ENCODE results near the gene AXDND1.

DNA sequence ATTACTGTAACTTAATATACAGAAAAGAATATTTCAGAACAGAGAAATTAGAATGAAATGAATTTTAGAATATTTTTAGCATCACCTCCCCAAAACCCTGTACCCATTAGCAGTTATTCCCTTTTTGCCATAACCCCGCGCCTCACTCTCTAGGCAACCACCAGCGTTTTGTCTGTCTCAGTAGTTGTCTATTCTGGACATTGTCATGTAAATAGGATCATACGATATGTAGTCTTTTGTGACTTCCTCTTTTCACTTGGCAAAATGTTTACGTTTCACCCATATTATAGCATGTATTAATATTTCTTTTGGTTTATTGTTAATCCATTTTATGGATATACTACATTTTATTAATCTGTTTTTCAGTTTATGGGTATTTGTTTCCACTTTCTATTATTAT is 47.3 kb upstream of the AXDND1 start:
- TF ChIP-seq, protein P1, sequence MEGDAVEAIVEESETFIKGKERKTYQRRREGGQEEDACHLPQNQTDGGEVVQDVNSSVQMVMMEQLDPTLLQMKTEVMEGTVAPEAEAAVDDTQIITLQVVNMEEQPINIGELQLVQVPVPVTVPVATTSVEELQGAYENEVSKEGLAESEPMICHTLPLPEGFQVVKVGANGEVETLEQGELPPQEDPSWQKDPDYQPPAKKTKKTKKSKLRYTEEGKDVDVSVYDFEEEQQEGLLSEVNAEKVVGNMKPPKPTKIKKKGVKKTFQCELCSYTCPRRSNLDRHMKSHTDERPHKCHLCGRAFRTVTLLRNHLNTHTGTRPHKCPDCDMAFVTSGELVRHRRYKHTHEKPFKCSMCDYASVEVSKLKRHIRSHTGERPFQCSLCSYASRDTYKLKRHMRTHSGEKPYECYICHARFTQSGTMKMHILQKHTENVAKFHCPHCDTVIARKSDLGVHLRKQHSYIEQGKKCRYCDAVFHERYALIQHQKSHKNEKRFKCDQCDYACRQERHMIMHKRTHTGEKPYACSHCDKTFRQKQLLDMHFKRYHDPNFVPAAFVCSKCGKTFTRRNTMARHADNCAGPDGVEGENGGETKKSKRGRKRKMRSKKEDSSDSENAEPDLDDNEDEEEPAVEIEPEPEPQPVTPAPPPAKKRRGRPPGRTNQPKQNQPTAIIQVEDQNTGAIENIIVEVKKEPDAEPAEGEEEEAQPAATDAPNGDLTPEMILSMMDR (IDR thresholded peaks at IDR 0.05) = no peak
- TF ChIP-seq EP300 (IDR thresholded peaks at IDR 0.05) = no peak

Data from esophagus muscularis mucosa (tissue), 3 donors.